NCI-H82 (cell line): ENCODE measurements around the gene CYBRD1.
A peak's percentile ranks its signal among the peaks of the same experiment; 100 is the strongest.
"Not testable (repeated sequence)": the region's sequence is repeated elsewhere in the genome, so short reads cannot be mapped to it uniquely, and the experiment has no call there.

ENCODE experiments used
- DNase-seq: peaks from one replicate; lab custom pipeline; 2025; lab: John Stamatoyannopoulos, UW

The CYBRD1 gene

DNA sequence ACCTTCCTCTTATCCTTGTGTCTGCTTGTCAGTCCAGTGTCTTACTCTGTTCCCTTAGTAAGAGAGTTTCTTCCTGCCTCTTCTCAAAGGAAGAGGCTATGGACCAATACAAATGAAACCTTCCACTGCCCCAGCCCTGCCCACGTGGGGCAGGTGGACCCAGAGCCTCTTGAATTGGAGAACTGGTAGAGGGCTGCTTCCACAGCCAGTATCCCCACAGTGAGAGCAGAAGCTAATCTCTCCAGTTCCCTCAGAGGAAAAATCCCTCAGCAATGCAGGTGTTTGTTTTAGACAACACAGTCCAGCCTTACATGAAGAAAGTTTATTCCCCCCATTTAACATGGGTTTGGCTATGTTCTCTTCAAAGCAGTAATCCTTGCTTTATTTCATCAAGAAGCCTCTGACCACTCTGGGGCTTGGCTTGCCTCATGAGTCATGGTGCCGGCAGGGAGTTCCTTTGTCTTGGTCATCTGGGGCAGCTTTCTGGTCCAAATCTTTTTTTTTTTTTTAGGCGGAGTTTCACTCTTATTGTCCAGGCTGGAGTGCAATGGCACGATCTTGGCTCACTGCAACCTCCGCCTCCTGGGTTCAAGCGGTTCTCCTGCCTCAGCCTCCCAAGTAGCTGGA lies 6.5 kb upstream of the CYBRD1 start:
- no peak for DNase-seq

DNA sequence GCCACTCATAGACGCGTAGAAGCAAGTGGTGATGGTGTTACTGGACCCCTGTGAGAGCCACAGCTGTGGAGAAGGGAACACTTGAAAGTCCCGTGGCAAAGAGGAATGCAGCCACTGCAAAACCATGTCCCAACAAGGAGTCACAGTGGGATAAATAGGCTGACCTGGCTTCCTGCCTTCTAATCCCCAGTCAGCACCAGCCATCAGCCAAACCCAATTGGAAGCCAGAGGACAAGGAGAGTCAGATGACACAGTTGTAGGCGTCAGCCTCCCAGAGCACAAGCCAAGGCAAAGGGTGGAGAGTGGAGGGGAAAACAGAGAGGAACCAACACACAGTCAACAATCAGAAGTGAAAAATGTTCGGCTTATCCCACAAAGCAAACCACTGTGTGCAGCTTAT lies 5.5 kb upstream of the CYBRD1 start:
- DNase-seq: no peak

- no peak for DNase-seq
Observed at GRCh38 chr2:171520471-171520870, 1.8 kb upstream of the CYBRD1 start.

DNA sequence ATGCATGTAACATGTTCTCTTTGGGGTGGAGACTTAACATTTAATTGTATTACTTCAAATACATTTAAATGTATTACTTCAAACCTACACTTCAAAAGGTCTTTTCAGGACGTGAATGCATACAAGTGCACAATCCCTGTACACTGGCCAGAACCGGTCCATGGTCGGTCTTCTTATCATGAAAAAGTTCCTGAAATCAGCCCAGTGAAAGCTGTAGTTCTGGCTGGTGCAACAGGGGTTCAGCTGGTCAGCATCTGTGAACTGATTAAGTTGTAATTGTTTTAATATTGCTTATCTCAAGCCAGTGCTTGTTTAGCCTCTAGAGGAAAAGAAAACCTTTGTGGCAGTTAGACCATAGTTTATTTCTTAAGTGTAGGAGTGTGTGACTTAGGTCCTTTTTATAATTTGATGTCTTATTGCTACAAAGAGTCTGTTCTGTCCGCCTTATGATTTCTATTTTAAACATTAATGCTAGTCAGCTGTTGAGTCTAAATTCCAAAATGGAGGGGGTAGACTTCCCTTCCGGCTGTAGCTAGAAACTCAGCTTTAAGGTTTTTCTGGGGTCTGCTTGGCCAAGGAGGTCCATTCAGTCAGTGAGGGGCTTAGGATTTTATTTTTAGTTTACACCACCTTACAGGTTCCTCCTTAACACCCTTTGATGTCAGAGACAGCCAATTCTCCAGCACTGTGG lies 768 bp upstream of the CYBRD1 start:
- no peak for DNase-seq

- peak; percentile 54 for DNase-seq
Observed at GRCh38 chr2:171522788-171523087, 464 bp downstream of the CYBRD1 start.

- peak; percentile 70 for DNase-seq
Observed at GRCh38 chr2:171523088-171524017, 1.1 kb downstream of the CYBRD1 start.

DNA sequence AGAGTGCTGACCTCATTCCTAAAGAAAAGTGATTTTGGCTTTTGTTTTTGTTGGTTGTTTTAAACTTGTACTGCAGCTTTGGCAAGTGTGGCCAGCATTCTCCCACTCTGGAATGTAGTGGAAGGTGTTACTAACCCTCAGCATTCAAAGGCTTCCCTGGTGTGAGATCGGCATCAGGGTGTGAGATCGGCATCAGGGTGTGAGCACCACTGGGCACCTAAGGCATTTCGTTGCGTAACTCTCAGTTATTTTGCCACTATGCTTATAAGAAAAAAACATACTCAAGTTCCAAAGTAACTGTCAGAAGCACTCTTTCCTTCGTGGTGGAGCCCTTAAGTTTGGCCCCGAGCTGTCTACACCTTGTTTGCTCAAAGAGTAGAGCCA lies 1.7 kb downstream of the CYBRD1 start:
- DNase-seq: no peak

- peak; percentile 37 for DNase-seq
Observed at GRCh38 chr2:171529914-171530313, 7.6 kb downstream of the CYBRD1 start.

DNA sequence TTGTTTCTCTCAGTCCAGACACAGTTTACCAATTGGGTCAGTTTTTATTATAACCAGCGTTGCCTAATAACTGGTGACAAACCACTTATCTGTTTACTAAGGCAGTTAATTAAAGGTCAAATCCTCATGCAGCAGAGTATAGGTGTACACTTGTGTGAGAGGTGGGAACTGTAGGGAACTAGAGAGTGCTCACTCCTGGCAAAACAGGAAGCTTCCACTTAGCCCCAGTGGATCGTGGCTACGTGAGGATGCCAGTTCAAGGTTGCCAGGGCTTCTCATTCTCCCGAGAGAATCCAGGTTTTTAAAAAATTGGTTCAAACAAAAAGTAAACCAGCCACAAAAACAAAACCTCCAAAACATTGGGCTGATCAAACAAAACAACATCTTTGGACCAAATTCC lies 8.1 kb downstream of the CYBRD1 start:
- DNase-seq: no peak

DNA sequence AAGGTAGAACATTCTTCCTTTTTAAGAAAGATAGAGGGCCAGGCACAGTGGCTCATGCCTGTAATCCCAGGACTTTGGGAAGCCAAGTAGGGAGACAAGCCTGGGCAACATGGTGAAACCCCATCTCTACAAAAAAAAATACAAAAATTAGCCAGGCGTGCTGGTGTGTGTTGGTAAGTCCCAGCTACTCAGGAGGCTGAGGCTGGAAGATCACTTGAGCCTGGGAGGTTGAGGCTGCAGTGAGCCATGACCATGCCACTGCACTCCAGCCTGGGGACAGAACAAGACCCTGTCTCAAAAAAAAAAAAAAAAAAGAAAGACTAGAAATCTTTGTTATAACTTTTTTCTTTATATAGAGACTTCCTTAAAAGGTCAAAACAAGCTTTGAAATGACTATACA lies 8.6 kb downstream of the CYBRD1 start:
- not testable (repeated sequence) for DNase-seq

GRCh38 chr2:171531291-171531690 lies 9.0 kb downstream of the CYBRD1 start:
- no peak for DNase-seq

DNA sequence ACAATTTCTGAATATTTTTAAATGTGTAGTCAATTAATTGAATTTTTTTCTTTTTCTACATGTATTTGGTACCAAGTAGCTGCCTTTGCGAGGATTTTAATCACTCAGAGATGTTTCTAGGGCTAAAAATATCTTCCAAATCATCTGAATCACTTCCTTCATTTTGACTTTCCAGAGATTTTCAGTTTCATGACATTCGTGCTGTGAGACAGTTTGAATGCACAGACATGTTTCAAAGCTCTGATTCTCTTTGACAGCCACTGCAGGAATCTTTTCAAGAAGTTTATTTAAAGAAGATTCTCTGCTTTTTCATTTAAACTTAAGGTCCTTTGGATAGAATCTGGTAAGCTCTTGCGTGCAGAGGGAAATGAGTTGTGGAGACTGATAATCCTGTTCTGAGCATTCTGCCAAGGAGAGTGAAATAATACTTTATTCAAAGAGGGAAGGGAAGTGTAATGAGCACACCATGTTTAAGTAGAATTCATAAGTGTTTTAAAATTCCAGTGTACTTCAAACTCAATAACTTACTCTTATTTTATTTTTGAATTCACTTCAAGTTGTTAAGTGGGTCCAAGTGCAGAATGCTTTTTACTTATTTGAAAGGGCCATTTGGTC lies 9.7 kb downstream of the CYBRD1 start:
- DNase-seq: no peak

DNA sequence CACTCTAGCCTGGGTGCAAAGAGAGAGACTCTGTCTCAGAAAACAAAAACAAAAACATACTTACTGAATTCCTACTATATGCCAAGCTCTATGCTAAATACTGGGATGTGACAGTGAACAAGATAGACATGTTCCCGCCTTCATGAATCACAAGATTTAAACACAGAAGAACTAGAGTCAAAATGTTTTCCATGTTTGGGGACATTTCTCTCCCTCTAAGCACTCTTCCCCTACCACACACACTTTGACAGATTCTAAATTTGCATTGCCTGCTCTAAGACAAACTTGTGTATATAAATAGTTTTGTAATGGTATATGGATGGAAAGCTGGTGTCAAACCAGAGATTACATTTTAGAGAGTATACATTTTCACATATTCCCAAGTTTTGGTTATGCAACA lies 11.1 kb downstream of the CYBRD1 start:
- DNase-seq: no peak

GRCh38 chr2:171535528-171535927 lies 13.3 kb downstream of the CYBRD1 start:
- not testable (repeated sequence) for DNase-seq

DNA sequence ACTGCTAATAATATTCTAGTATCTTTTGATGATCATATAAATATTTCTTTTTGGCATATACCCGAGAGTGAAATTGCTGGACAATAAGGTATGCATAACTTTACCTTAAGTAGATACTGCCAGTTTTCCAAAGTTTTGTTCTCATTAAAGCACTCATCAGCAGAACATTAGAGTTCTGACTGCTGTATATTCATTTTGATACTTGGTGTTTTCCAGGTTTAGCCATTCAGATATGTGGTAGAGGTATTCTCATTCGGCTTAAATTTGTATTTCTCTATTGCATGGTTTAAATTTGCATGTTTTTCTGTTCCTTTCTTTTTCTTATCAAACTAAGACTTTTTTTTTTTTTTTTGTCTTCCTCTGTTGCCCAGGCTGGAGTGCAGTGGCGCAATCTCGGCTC lies 18.2 kb downstream of the CYBRD1 start:
- no peak for DNase-seq

- DNase-seq: peak; percentile 60
Observed at GRCh38 chr2:171541202-171541887, 19.1 kb downstream of the CYBRD1 start.

DNA sequence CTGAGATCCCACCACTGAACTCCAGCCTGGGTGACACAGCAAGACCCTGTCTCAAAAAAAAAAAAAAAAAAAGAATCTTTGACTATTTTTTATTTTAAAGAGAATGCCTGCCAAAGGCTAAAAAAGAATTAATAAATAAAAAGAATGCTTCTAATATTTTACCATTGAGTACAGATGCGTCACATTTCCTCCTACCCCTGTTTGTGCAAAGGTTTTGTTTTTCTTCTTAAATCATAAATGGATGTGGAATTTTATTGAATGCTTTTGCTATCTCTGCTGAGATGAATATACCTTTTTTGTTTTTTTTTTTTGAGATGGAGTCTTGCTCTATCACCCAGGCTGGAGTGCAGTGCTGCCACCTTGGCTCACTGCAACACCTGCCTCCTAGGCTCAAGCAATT lies 22.8 kb downstream of the CYBRD1 start:
- DNase-seq: no peak

DNA sequence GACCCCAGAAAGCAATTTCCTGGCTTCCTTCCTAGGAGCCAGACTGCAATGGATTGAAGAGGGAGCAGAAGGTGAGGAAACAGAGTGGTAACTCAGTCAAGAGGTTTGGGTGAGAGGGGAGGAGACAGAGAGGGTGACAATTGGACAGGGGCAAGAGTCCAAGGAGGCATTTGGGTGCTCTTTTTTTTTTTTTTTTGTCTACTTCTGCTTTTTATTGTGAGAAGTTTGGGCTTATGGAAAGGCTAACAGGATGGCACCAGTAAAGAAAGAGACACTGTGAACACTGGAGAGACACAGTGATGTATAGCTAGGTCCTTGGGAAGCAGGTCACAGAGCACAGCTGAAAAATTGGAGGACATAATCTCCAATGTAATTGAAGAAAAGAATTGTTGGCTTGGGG lies 25.0 kb downstream of the CYBRD1 start:
- DNase-seq: no peak

DNA sequence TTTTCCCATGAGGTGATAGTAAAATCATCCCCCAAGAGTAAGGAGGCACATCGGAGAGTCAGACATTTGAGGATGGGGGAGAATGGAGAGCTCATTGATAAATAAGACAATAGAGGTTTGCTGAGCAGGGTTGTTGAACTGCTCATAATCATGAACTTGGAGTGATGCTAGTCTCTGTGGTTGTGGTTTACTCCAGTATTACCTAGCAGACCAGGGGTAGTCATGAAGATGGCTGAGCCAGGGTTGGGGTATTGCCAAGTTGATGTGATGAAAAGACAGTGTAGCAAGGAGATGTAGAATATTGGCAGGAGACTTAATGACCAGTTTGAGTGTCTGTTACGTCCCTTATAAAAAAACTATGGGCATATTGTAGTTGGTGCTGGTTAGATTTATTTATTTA lies 25.4 kb downstream of the CYBRD1 start:
- no peak for DNase-seq

DNA sequence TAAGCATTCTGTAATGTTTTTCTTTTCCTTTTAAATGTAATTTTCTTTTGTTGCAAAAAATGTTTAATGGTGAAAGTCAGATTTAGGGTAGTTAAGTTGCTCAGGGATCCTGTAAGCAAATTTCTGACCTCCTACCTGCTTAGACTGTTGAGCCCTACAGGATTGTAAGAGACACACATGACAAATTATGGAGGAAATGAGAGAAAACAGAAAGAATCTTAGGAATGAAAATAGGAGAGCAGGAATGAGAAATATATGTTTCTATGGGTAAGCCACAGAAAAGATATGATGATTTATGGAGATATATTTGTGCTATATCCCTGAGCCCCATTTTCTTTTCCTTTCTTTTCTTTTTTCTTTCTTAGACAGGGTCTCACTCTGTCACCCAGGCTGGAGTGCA lies 28.3 kb downstream of the CYBRD1 start:
- no peak for DNase-seq

- no peak for DNase-seq
Observed at GRCh38 chr2:171551836-171552235, 29.6 kb downstream of the CYBRD1 start.

GRCh38 chr2:171553236-171553635 lies 31.0 kb downstream of the CYBRD1 start:
- DNase-seq: no peak
